ENCODE data around the gene SP4. TPM values are rescaled to one million over a fixed set of nuclear protein-coding genes. Genes with fewer than 3 reads are reported as not detected.

SP4 gene
- total RNA-seq, 2 experiments from 2014 or later, result 22.3 to 23.6 TPM

DNA sequence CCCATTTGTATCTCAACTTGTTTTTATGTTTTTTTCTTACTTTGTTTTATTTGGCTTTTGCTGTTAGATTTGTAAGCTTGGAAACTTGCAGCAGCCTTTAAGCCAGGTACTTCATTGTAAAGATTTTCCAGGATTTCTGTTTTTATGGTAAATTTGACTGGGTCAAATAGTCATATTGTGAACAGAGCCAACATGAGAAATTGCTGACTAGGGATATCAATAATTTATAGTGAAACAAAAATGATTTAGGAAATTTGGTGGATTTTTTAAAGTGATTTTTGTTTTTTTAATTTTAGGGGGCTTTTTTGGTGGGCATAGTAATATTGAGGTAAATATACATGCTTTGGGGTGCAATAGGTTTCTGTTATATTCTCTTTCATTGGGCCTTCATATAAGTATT lies 22.2 kb downstream of the SP4 start:
- no peak overlapping the region for H3K4me3 Mint-ChIP-seq
- ChIA-PET CTCF (interaction anchor here (1.4 kb wide), 1 partner anchor 189 kb away, joined by 3 read pairs; no protein-coding TSS in a partner anchor), POLR2A (no interaction called here)
- no peaks in the 10 kb centered on the region for H3K27me3 Mint-ChIP-seq
- intact Hi-C loops (cut with micrococcal nuclease), result no loop called here
- peaks cover 57% of the 10 kb centered on the region for H3K36me3 Mint-ChIP-seq (ENCODE audit: low read depth)
- TF ChIP-seq, protein P1, sequence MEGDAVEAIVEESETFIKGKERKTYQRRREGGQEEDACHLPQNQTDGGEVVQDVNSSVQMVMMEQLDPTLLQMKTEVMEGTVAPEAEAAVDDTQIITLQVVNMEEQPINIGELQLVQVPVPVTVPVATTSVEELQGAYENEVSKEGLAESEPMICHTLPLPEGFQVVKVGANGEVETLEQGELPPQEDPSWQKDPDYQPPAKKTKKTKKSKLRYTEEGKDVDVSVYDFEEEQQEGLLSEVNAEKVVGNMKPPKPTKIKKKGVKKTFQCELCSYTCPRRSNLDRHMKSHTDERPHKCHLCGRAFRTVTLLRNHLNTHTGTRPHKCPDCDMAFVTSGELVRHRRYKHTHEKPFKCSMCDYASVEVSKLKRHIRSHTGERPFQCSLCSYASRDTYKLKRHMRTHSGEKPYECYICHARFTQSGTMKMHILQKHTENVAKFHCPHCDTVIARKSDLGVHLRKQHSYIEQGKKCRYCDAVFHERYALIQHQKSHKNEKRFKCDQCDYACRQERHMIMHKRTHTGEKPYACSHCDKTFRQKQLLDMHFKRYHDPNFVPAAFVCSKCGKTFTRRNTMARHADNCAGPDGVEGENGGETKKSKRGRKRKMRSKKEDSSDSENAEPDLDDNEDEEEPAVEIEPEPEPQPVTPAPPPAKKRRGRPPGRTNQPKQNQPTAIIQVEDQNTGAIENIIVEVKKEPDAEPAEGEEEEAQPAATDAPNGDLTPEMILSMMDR (IDR thresholded peaks at IDR 0.05), result no peak
- ATAC-seq (no peak), DNase-seq (no peak)
- no peak overlapping the region for H3K27ac Mint-ChIP-seq
- peaks cover 21% of the 10 kb centered on the region for H3K9me3 Mint-ChIP-seq
- H3K4me1 Mint-ChIP-seq (ENCODE audit: low read depth), result peaks cover 38% of the 10 kb centered on the region

DNA sequence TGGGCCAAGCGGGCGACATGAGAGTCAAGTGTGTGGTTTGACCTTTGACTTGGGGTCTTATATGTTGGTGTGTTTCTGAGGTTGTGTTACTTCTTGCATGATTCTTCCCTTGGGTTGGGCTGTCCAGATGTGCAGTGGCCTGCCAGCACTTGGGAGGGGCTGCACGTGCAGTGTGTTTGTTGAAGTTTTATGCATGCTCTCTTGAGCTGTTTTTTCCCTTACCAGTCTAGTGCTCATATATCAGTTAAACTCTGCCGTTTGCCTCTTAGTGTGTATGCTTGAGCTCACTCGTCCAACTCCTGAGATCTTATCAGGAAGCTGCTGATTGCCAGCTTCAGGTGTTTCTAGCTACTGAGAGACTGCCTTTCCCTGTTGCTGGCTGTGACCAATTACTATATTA lies 23.1 kb downstream of the SP4 start:
- CTCF ChIA-PET, result interaction anchor here (1.4 kb wide), 1 partner anchor 189 kb away, joined by 3 read pairs; no protein-coding TSS in a partner anchor
- intact Hi-C loops (cut with micrococcal nuclease), result no loop called here

DNA sequence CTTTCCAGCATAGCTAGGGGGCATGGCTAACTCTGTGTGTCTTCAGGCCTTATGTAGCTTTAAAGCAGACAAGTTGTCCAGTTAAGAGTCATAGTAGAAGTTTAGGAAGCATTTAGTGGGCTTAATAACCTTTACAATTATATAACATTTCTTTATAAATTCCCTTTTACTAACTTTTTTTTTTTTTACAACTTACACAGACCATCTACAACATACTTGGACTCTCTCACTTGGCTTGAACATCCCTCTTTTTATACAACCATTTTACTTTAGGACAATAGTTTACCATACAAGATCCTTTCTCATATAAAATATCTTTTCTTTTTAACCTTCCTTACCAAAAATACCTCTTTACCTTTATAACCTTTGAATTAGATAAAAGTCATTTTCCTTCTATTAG lies 26.3 kb downstream of the SP4 start:
- peaks cover 29% of the 10 kb centered on the region for H3K4me1 Mint-ChIP-seq (ENCODE audit: low read depth)
- CTCF ChIA-PET, result no interaction called here
- H3K27ac Mint-ChIP-seq, result no peak overlapping the region
- DNase-seq (no peak), ATAC-seq (no peak)
- POLR2A ChIA-PET, result no interaction called here
- no peak overlapping the region for H3K4me3 Mint-ChIP-seq
- intact Hi-C loops (cut with micrococcal nuclease), result no loop called here
- peaks cover 21% of the 10 kb centered on the region for H3K9me3 Mint-ChIP-seq
- TF ChIP-seq, protein P1 (IDR thresholded peaks at IDR 0.05), result no peak
- no peaks in the 10 kb centered on the region for H3K27me3 Mint-ChIP-seq
- peaks cover 60% of the 10 kb centered on the region for H3K36me3 Mint-ChIP-seq (ENCODE audit: low read depth)

More for the DNA sequence above, 23.1 kb downstream of the SP4 start:
- H3K9me3 Mint-ChIP-seq, result peaks cover 21% of the 10 kb centered on the region
- H3K4me3 Mint-ChIP-seq, result no peak overlapping the region
- ATAC-seq (no peak), DNase-seq (no peak)
- TF ChIP-seq, protein P1 (IDR thresholded peaks at IDR 0.05), result no peak
- no peak overlapping the region for H3K27ac Mint-ChIP-seq
- H3K36me3 Mint-ChIP-seq (ENCODE audit: low read depth), result peaks cover 64% of the 10 kb centered on the region
- H3K27me3 Mint-ChIP-seq, result no peaks in the 10 kb centered on the region
- H3K4me1 Mint-ChIP-seq (ENCODE audit: low read depth), result peaks cover 39% of the 10 kb centered on the region
- POLR2A ChIA-PET, result no interaction called here

DNA sequence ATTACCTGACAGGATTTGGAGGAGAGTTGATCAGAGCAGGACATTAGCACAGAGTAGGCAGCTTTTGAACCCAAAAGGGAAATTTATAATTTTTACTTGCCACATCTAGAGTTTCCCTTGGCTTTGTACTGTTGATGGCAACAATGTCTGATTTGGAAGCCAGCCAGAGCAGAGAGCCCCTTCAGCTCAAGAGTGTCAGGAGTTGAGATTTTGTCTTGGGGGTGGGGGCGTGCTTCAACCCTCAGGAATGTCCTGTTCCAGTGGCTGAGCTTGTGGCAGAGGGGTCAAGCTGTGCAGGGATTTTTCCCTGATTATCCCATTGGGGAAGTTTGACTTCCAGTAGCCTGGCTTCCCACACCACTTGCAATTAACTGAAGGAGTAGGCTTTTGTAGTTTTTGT lies 27.0 kb downstream of the SP4 start:
- Mint-ChIP-seq H3K4me1 (ENCODE audit: low read depth) (peaks cover 28% of the 10 kb centered on the region), H3K36me3 (ENCODE audit: low read depth) (peaks cover 64% of the 10 kb centered on the region), H3K27ac (no peak overlapping the region), H3K4me3 (no peak overlapping the region), H3K9me3 (peaks cover 22% of the 10 kb centered on the region), H3K27me3 (no peaks in the 10 kb centered on the region)
- POLR2A ChIA-PET, result no interaction called here
- intact Hi-C loops (cut with micrococcal nuclease), result no loop called here
- DNase-seq (no peak), ATAC-seq (no peak)
- TF ChIP-seq, protein P1 (IDR thresholded peaks at IDR 0.05), result no peak
- CTCF ChIA-PET, result no interaction called here

DNA sequence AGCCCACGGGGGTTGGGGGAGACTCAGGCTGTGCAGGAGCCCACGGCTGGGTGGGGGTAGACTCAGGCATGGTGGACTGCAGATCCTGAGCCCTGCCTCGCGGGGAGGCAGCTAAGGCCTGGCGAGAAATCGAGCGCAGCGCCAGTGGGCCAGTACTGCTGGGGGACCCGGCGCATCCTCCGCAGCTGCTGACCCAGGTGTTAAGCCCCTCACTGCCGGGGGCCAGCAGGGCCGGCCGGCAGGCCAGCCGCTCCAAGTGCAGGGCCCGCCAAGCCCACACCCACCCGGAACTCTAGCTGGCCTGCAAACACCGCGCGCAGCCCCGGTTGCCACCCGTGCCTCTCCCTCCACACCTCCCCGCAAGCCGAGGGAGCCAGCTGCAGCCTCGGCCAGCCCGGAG lies 33.4 kb downstream of the SP4 start:
- no peak overlapping the region for H3K27ac Mint-ChIP-seq
- ChIA-PET POLR2A (no interaction called here), CTCF (interaction anchor here (1.3 kb wide), 1 partner anchor 15 kb away, joined by 3 read pairs; no protein-coding TSS in a partner anchor)
- DNase-seq (no peak), ATAC-seq (no peak)
- H3K27me3 Mint-ChIP-seq, result no peaks in the 10 kb centered on the region
- intact Hi-C loops (cut with micrococcal nuclease), result no loop called here
- H3K4me3 Mint-ChIP-seq, result no peak overlapping the region
- TF ChIP-seq, protein P1 (IDR thresholded peaks at IDR 0.05), result no peak
- H3K4me1 Mint-ChIP-seq (ENCODE audit: low read depth), result peaks cover 29% of the 10 kb centered on the region
- H3K9me3 Mint-ChIP-seq, result peaks cover 5% of the 10 kb centered on the region
- H3K36me3 Mint-ChIP-seq (ENCODE audit: low read depth), result peaks cover 47% of the 10 kb centered on the region
